ENCODE data around the gene C10orf90. TPM values are rescaled to one million over a fixed set of nuclear protein-coding genes. Genes with fewer than 3 reads are reported as not detected.

C10orf90 gene
- total RNA-seq, 1 experiment from 2014 or later, result not detected

GRCh38 chr10:126425489-126426065, 244.9 kb downstream of the C10orf90 start:
- H3K4me2 ChIP-seq (ENCODE audit: insufficient read depth, insufficient read length, low read length), result no peak overlapping the region
- H3K79me2 ChIP-seq (ENCODE audit: insufficient read depth, low read length), result no peaks in the 10 kb centered on the region
- peaks cover 9% of the 10 kb centered on the region for H3K9me3 ChIP-seq (ENCODE audit: control insufficient read depth, low read depth, low read length)
- H4K20me1 ChIP-seq (ENCODE audit: control insufficient read depth, insufficient read depth, insufficient read length), result no peaks in the 10 kb centered on the region
- H4K91ac ChIP-seq (ENCODE audit: insufficient read length, low read depth, low read length), result no peak overlapping the region
- H3K4ac ChIP-seq (ENCODE audit: low read depth, low read length), result no peak overlapping the region
- no peak overlapping the region for H2BK120ac ChIP-seq (ENCODE audit: low read depth, low read length, poor library complexity, severe bottlenecking)
- H3K9me3 Mint-ChIP-seq, result peaks cover 11 to 12% of the 10 kb centered on the region in 2 experiments
- no peaks in the 10 kb centered on the region for H3K79me1 ChIP-seq (ENCODE audit: insufficient read depth, low read depth, low read length, poor library complexity, severe bottlenecking)
- H3K27me3 Mint-ChIP-seq (ENCODE audit: low read depth), result peaks cover 16% of the 10 kb centered on the region
- no peak overlapping the region for H3K4me3 Mint-ChIP-seq
- H2AFZ ChIP-seq (ENCODE audit: low read length), result no peak overlapping the region
- H2BK5ac ChIP-seq (ENCODE audit: insufficient read length, low read length), result no peak overlapping the region
- H2BK15ac ChIP-seq (ENCODE audit: low read depth, low read length), result no peak overlapping the region
- no peaks in the 10 kb centered on the region for H3K27me3 ChIP-seq (ENCODE audit: insufficient read depth, low read length)
- H3K4me1 ChIP-seq (ENCODE audit: insufficient read depth, low read length), result no peaks in the 10 kb centered on the region
- H3K14ac ChIP-seq (ENCODE audit: insufficient read depth, low read length), result no peak overlapping the region
- no CpG with 5 or more reads among the region's 8 CpGs for WGBS (ENCODE audit: extremely low coverage, insufficient read length, low lambda C conversion rate)
- H3K23ac ChIP-seq (ENCODE audit: insufficient read length, low read depth, low read length), result no peak overlapping the region
- no peak overlapping the region for H2BK12ac ChIP-seq (ENCODE audit: insufficient read length, low read depth, low read length)
- no peak overlapping the region for H3K27ac ChIP-seq (ENCODE audit: insufficient read length, low read depth, low read length)
- peaks cover 10 to 11% of the 10 kb centered on the region in 2 experiments for H3K4me1 Mint-ChIP-seq
- peaks cover 6 to 12% (median 11%) of the 10 kb centered on the region in 3 experiments; a peak in 6 of 7 replicates for H3K36me3 Mint-ChIP-seq (ENCODE audit: insufficient read depth in 1 of 3, low read depth in 3 of 3)
- no peak for DNase-seq
- H3K23me2 ChIP-seq (ENCODE audit: insufficient read length, low read depth, low read length, poor library complexity, severe bottlenecking), result no peaks in the 10 kb centered on the region
- no peak overlapping the region for H4K8ac ChIP-seq (replicated peaks; ENCODE audit: insufficient read length, low read depth, low read length)
- no peak overlapping the region for H3K27ac Mint-ChIP-seq
- H2AK5ac ChIP-seq (ENCODE audit: insufficient read length, low read length), result no peak overlapping the region
- H3K56ac ChIP-seq (ENCODE audit: insufficient read length, low read depth, low read length), result no peak overlapping the region
- H4K5ac ChIP-seq (ENCODE audit: insufficient read length, low read depth, low read length), result no peak overlapping the region
- TF ChIP-seq CTCF (conservative IDR thresholded peaks at IDR 0.05), result no peak
- H3K9ac ChIP-seq (ENCODE audit: extremely low read depth, insufficient read length, low read length), result no peak overlapping the region
- no peak overlapping the region for H3T11ph ChIP-seq (ENCODE audit: low read length)
- no peak overlapping the region for H2BK20ac ChIP-seq (ENCODE audit: low read depth, low read length, poor library complexity, severe bottlenecking)
- no peak overlapping the region for H3K18ac ChIP-seq (ENCODE audit: insufficient read length, low read depth, low read length)

All from H9 (cell line).